RPMI8226 (cell line): Measurements from ENCODE around the gene PLA2G4F.
A peak's percentile ranks its signal among the peaks of the same experiment; 100 is the strongest.

ENCODE experiments used
- DNase-seq: peaks from one replicate; pipeline ENCODE4 v3.0.0-alpha.2; 2015

PLA2G4F gene

GRCh38 chr15:42130246-42130986 is 26.0 kb downstream of the PLA2G4F start:
- no peak for DNase-seq

GRCh38 chr15:42129364-42129763 is 27.1 kb downstream of the PLA2G4F start:
- no peak for DNase-seq

GRCh38 chr15:42128476-42128875 is 28.0 kb downstream of the PLA2G4F start:
- DNase-seq = no peak

GRCh38 chr15:42123546-42123945 is 32.9 kb downstream of the PLA2G4F start:
- no peak for DNase-seq

- DNase-seq = no peak
These were observed 34.8 kb downstream of the PLA2G4F start for GRCh38 chr15:42121682-42122081.

- DNase-seq = no peak
These were observed 35.4 kb downstream of the PLA2G4F start for GRCh38 chr15:42121021-42121420.

GRCh38 chr15:42120285-42120684 is 36.2 kb downstream of the PLA2G4F start:
- DNase-seq = no peak

- no peak for DNase-seq
These were observed 37.0 kb downstream of the PLA2G4F start for GRCh38 chr15:42119446-42119760.

- peak; percentile 48 for DNase-seq
These were observed 37.6 kb downstream of the PLA2G4F start for GRCh38 chr15:42118650-42119445.

GRCh38 chr15:42111924-42112323 is 44.5 kb downstream of the PLA2G4F start:
- no peak for DNase-seq

GRCh38 chr15:42110367-42110766 is 46.1 kb downstream of the PLA2G4F start:
- no peak for DNase-seq

- DNase-seq = peak; percentile 23
These were observed 47.6 kb downstream of the PLA2G4F start for GRCh38 chr15:42108806-42109205.

GRCh38 chr15:42108189-42108588 is 48.2 kb downstream of the PLA2G4F start:
- DNase-seq = peak; percentile 19

GRCh38 chr15:42107473-42107872 is 49.0 kb downstream of the PLA2G4F start:
- peak; percentile 92 for DNase-seq

- DNase-seq = no peak
These were observed 50.1 kb downstream of the PLA2G4F start for GRCh38 chr15:42106288-42106687.

GRCh38 chr15:42104095-42104891 is 52.1 kb downstream of the PLA2G4F start:
- no peak for DNase-seq

GRCh38 chr15:42102646-42103235 is 53.7 kb downstream of the PLA2G4F start:
- peak; percentile 52 for DNase-seq

GRCh38 chr15:42101861-42102260 is 54.6 kb downstream of the PLA2G4F start:
- no peak for DNase-seq

GRCh38 chr15:42100021-42100800 is 56.2 kb downstream of the PLA2G4F start:
- no peak for DNase-seq

GRCh38 chr15:42097018-42097417 is 59.4 kb downstream of the PLA2G4F start:
- no peak for DNase-seq

GRCh38 chr15:42094512-42094963 is 61.9 kb downstream of the PLA2G4F start, which contains the start of gene PLA2G4D:
Gene PLA2G4D, minus strand, starts transcription at chr15:42094562. Its CDS starts 103 bp downstream, at chr15:42094459.
- DNase-seq = peak; percentile 93

- no peak for DNase-seq
These were observed 62.5 kb downstream of the PLA2G4F start for GRCh38 chr15:42093966-42094365.
